ENCODE results near the gene SRP14. TPM values are rescaled to one million over a fixed set of nuclear protein-coding genes. Genes with fewer than 3 reads are reported as not detected.

Gene SRP14
- total RNA-seq, 4 donors from 2014 or later, result 237 to 371 (median 275) TPM

DNA sequence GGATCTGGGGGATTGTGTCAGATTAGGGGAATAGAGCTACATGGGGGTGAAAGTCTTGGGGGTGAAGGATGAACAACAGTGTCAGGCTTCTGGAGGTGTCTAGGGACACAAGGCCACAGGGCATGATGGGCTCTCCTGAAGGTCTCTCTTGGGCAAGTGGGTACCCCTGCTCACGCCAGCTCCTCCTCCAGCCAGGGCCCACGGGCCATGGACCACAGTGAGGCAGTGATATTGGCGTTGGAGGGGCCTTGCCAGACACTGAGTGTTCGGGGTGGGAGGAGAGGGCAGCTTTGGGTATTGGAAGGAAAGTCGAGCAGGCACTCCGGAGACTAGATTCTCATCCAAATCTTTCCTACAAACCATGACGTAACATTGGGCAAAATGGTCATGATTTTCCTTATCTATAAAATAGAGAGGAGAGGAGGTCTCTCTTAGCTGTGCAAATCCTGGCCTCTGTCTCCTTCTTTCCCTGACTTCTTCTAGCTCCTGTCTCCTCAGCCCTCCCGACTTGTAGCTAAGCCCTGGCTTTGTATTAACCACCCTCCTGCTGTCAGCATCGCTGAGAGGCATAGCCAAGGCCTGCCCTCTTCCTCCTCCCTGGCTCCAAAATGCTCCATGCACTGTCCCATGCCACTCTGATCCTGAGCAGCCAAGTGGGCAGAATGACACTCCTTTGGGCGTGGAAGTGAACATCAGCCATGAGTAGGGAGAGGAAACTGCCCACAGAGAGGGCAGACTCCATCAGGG lies 24.0 kb upstream of the SRP14 start:
- TF ChIP-seq, protein P1, sequence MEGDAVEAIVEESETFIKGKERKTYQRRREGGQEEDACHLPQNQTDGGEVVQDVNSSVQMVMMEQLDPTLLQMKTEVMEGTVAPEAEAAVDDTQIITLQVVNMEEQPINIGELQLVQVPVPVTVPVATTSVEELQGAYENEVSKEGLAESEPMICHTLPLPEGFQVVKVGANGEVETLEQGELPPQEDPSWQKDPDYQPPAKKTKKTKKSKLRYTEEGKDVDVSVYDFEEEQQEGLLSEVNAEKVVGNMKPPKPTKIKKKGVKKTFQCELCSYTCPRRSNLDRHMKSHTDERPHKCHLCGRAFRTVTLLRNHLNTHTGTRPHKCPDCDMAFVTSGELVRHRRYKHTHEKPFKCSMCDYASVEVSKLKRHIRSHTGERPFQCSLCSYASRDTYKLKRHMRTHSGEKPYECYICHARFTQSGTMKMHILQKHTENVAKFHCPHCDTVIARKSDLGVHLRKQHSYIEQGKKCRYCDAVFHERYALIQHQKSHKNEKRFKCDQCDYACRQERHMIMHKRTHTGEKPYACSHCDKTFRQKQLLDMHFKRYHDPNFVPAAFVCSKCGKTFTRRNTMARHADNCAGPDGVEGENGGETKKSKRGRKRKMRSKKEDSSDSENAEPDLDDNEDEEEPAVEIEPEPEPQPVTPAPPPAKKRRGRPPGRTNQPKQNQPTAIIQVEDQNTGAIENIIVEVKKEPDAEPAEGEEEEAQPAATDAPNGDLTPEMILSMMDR (IDR thresholded peaks at IDR 0.05; ENCODE audit: low read depth), result no peak

DNA sequence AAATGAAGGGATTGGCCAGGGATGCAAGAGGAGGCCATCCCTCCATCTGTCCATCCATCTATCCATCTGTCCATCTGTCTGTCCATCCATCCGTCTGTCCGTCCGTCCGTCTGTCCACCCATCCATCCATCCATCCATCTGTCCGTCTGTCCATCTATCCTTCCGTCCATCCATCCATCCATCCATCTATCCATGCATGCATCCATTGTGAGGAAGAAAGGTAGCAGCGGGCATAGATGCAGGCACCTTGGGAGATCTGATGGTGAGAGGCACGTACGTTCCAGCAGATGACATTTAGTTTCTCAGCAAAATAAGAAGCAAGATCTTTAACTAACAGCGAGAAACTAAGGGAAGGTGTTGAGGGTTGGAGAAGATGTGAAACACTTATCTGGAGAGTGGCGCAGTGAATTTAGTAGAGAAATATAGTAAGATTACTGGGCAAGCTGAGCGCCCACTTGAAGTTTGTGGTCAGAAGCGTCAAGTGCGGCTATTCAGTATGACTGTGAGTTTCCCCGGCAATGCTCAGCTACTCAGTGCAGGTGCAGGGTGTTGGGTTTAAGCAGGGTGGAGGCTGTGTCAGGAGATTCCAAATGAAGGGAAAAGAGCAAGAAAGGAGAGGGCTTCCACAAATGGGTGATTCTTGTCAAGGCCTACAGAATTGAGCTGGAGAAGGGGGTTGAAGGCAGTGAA lies 22.4 kb upstream of the SRP14 start:
- TF ChIP-seq, protein P1 (IDR thresholded peaks at IDR 0.05; ENCODE audit: low read depth), result no peak

DNA sequence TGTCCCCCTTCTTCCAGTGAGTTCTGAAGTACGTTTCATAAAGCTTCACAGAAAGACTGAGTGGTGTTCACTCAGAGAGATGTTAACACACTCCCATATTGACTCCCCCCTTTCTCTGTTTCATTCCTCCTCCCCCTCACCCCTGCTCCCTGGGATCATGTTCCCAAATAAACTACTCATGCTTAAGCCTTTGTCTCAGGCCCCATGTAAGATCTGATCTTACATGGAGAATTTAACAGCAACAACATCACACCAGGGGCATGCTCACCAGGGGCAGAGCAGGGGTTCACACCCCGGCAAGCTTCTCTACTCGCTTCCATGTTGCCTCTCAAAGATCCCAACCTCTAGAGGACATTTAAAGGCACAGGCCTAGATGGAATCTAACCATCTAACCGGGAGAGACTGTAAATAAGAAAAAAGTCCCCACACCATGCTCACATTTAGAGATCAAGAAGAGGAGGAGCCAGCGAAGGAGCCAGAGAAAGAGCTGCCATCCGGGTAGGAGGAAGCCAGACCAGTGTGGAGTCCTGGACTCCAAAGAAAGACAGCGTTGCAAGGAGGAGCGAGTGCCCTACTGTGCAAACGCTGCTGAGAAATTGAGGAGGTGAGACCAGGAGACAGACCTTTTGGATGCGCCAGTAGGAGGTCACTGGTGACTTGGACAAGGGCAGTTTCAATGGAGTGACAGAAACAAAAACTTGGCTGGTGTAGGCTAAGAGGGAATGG lies 21.4 kb upstream of the SRP14 start:
- TF ChIP-seq, protein P1 (IDR thresholded peaks at IDR 0.05; ENCODE audit: low read depth), result no peak

DNA sequence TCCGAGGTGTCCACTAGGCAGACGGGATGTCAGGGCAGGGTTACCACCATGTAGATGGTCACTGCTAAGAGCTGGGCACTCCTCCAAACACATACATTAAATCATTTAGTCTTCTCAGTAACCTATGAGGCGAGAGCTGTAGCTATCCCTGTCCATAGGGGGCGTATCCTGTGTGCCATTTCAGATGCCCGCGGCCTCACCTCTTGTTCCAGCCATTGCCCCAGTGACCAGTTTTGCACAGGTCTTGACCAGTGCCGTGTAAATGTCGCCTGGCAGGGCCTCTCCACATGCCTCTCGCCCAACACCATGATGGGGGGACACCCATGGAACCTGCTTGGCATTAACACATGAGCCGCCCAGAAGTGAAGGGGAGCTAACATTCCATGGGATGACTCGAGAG lies 20.8 kb upstream of the SRP14 start:
- TF ChIP-seq, protein P1 (IDR thresholded peaks at IDR 0.05; ENCODE audit: low read depth), result no peak

DNA sequence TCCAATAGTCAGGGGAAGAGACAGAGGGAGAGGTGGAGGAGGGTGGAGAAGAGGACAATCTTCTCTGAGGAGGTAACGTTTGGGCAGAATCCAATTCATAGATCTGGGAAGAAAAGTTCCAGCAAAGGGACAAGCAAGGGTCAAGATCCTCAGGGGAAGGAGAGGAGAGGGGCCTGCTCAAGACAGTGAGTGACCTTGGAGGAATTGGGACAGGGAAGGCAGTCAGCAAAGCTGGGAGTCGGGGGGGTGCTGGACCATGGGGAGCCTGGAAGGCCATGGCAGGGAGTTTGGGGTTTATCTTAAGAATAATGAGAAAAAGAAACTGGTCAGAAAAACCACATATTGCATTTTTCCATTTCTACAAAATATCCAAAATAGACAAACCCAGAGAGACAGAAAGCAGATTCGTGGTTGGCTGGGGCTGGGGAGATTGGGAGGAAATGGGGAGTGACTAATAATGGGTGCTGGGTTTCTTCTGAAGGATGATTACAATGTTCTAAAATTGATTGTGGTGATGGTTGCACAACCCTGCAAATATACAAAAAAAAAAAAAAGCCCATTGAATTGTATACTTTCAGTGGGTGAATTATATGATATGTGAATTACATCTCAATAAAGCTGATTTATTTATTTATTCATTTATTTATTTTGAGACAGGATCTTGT lies 19.6 kb upstream of the SRP14 start:
- TF ChIP-seq, protein P1 (IDR thresholded peaks at IDR 0.05; ENCODE audit: low read depth), result no peak

DNA sequence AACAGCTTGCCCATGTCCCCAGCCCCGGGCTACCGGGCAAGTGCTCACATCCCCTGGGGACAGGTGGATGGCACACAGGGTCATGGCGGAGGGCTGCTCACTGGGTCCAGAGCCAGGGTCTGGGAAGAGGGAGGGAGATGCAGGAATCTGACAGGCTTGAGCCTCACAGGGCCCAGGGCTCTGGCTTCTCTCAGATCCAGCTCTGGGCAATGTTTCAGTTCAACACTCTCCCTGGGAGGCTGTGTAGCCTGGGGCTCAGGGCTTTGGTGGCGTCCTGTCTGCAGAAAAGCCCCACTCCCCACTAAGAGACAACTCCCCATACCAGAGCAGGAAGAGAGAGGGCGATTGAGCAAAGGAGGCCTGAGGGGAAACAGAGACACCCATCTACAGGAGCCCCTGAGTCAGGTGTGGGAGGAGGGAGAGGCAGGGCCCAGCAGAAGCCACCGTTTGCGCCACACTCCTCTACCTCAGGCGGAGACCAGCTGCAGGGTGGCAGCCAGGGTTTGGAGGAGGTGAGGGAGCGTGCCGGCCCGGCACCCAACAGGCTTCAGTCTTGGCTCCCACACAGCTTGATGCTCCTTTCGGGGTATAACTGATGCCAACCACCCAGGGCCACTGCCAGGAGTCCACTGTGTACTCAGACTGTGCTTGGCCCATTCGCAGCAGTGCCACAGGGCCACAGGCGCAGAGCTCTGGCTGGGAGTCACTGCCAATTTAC lies 16.8 kb upstream of the SRP14 start:
- TF ChIP-seq, protein P1 (IDR thresholded peaks at IDR 0.05; ENCODE audit: low read depth), result no peak

All from subcutaneous adipose tissue (tissue), 4 donors.